ENCODE measurements around the gene UCHL1. TPM values are rescaled to one million over a fixed set of nuclear protein-coding genes. Genes with fewer than 3 reads are reported as not detected.
"Not testable (repeated sequence)": the region's sequence is repeated elsewhere in the genome, so short reads cannot be mapped to it uniquely, and the experiment has no call there.

UCHL1 gene
- total RNA-seq, 6 donors from 2014 or later, result 2.4 to 10.8 (median 7.3) TPM

GRCh38 chr4:41305476-41305875 lies 48.7 kb downstream of the UCHL1 start:
- Histone ChIP-seq H3K4me3 (no peak overlapping the region), H3K36me3 (no peaks in the 10 kb centered on the region), H3K27me3 (no peaks in the 10 kb centered on the region), H3K9me3 (no peaks in the 10 kb centered on the region), H3K27ac (peak overlapping the region in 1 of 4 donors; percentile 35), H3K4me1 (peaks cover 0 to 18% (median 11%) of the 10 kb centered on the region in 4 donors)
- TF ChIP-seq POLR2AphosphoS5 (IDR thresholded peaks at IDR 0.05) (no peak), POLR2A (IDR thresholded peaks at IDR 0.05) (no peak), CTCF (IDR thresholded peaks at IDR 0.05) (no peak), EP300 (IDR thresholded peaks at IDR 0.05) (no peak)
- peak in 1 of 2 donors; percentile 21 for ATAC-seq (ENCODE audit: low FRiP score in 2 of 2)
- 76 to 91% methylated on average over 3 of the region's 3 CpGs for WGBS, 2 donors
- no peak for DNase-seq

GRCh38 chr4:41307638-41308037 lies 50.9 kb downstream of the UCHL1 start:
- H3K4me1 ChIP-seq, result peaks cover 0 to 18% (median 11%) of the 10 kb centered on the region in 4 donors
- WGBS, 2 donors, result 49 to 50% methylated on average over 1 of the region's 1 CpG
- ATAC-seq (ENCODE audit: low FRiP score in 2 of 2) (peak in 1 of 2 donors; percentile 38), DNase-seq (no peak)
- TF ChIP-seq CTCF (IDR thresholded peaks at IDR 0.05) (no peak), POLR2AphosphoS5 (IDR thresholded peaks at IDR 0.05) (peak in 1 of 2 donors; percentile 26)
- H3K27me3 ChIP-seq, result no peaks in the 10 kb centered on the region
- H3K4me3 ChIP-seq, result no peak overlapping the region
- no peak overlapping the region for H3K27ac ChIP-seq
- H3K36me3 ChIP-seq, result no peaks in the 10 kb centered on the region
- no peaks in the 10 kb centered on the region for H3K9me3 ChIP-seq

GRCh38 chr4:41308398-41308797 lies 51.7 kb downstream of the UCHL1 start:
- ATAC-seq (ENCODE audit: low FRiP score in 2 of 2) (no peak), DNase-seq (no peak)
- Histone ChIP-seq H3K27me3 (no peaks in the 10 kb centered on the region), H3K4me1 (peaks cover 0 to 18% (median 9%) of the 10 kb centered on the region in 4 donors), H3K27ac (no peak overlapping the region), H3K36me3 (no peaks in the 10 kb centered on the region), H3K9me3 (no peaks in the 10 kb centered on the region), H3K4me3 (no peak overlapping the region)
- WGBS, 2 donors, result 61 to 73% methylated on average over 2 of the region's 2 CpGs
- TF ChIP-seq EP300 (IDR thresholded peaks at IDR 0.05), result no peak

GRCh38 chr4:41315426-41315825 lies 58.7 kb downstream of the UCHL1 start:
- peak in 1 of 2 donors; percentile 20 for DNase-seq
- H3K9me3 ChIP-seq; H3K4me1 ChIP-seq; ATAC-seq (ENCODE audit: low FRiP score in 2 of 2); H3K36me3 ChIP-seq; H3K4me3 ChIP-seq; H3K27ac ChIP-seq; H3K27me3 ChIP-seq: not testable (repeated sequence)
- 95 to 96% methylated on average over 14 of the region's 14 CpGs for WGBS, 2 donors

GRCh38 chr4:41315862-41316261 lies 59.1 kb downstream of the UCHL1 start:
- Histone ChIP-seq H3K4me1 (peaks cover 0 to 9% (median 0%) of the 10 kb centered on the region in 4 donors), H3K27me3 (no peaks in the 10 kb centered on the region), H3K9me3 (no peaks in the 10 kb centered on the region), H3K4me3 (no peak overlapping the region), H3K36me3 (no peaks in the 10 kb centered on the region), H3K27ac (no peak overlapping the region)
- ATAC-seq (ENCODE audit: low FRiP score in 2 of 2), result no peak
- WGBS, 2 donors, result 88 to 96% methylated on average over 1 of the region's 1 CpG
- DNase-seq, result no peak
- TF ChIP-seq POLR2AphosphoS5 (IDR thresholded peaks at IDR 0.05), result no peak
- no peak for TF ChIP-seq EP300 (IDR thresholded peaks at IDR 0.05)
- TF ChIP-seq CTCF (IDR thresholded peaks at IDR 0.05), result no peak
- no peak for TF ChIP-seq POLR2A (IDR thresholded peaks at IDR 0.05)

Small RNA genes lying within 50 kb of the gene (small RNA-seq; reads per million reads assigned to genes)
- gene RF00019, result 0 reads per million in 4 donors

Other genes starting within 250 kb of the UCHL1 start
- gene APBB2, start 42.4 kb upstream of the UCHL1 start, total RNA-seq, result 100 to 1,000 TPM in 4 of 6 donors, 10 to 100 TPM in 2; 69.5 to 168 (median 102) TPM

All from upper lobe of left lung (tissue), 6 donors.